Prostate gland (tissue), 2 donors: Measurements from ENCODE around the gene AARS2. TPM values are rescaled to one million over a fixed set of nuclear protein-coding genes. Genes with fewer than 3 reads are reported as not detected.

ENCODE experiments used
- DNase-seq: peaks from one replicate; pipeline ENCODE4 v3.0.0-alpha.2; 2019; ENCODE audit warnings: low spot score
- H3K27ac ChIP-seq, 2 donors: fragments of 200-600 bp; sonication (generic); 2 replicates each; pipeline ENCODE4 v1.5.1; 2017 to 2019
- H3K27me3 ChIP-seq: fragments of 200-600 bp; sonication (generic); replicated peaks from 2 replicates; pipeline ENCODE4 v1.5.1; 2019; ENCODE audit not compliant: insufficient read depth
- H3K36me3 ChIP-seq, 2 donors: fragments of 200-600 bp; sonication (generic); 1 replicate in 1 of 2; 2 replicates in 1 of 2; pipeline versions ENCODE4 v1.5.1 to v1.8.1; 2017 to 2019
- H3K4me1 ChIP-seq: fragments of 200-600 bp; sonication (generic); replicated peaks from 2 replicates; pipeline ENCODE4 v1.5.1; 2019
- H3K4me3 ChIP-seq, 2 donors: fragments of 200-600 bp; sonication (generic); 2 replicates each; pipeline ENCODE4 v1.5.1; 2017 to 2019
- H3K9me3 ChIP-seq: fragments of 200-600 bp; sonication (generic); 2 replicates; pipeline ENCODE4 v1.5.1; 2017
- CTCF ChIP-seq, 4 experiments: fragments of 200-600 bp in 2 of 4; fragments of 450-650 bp in 2 of 4; sonication (generic) in 2 of 4; IDR thresholded peaks; 1 replicate in 3 of 4; 2 replicates in 1 of 4; pipeline ENCODE4 v1.5.1; 2016 to 2019; ENCODE audit warnings: antibody characterized with exemption in 4 of 4, mild to moderate bottlenecking in 2 of 4, moderate library complexity in 2 of 4
- POLR2A ChIP-seq: fragments of 450-650 bp; IDR thresholded peaks from one replicate; pipeline ENCODE4 v1.6.1; 2016; ENCODE audit warnings: antibody characterized with exemption, mild to moderate bottlenecking
- POLR2AphosphoS5 ChIP-seq: sonication (generic); formaldehyde crosslinking; IDR thresholded peaks from one replicate; pipeline ENCODE4 v1.6.1; 2017; ENCODE audit warnings: antibody characterized with exemption
- WGBS: methylation state at CpG from one replicate; pipeline ENCODE4 v1.1.5; 2018; 5-methylcytosine and 5-hydroxymethylcytosine counted together
- intact Hi-C: fragments of 100-400 bp; cut with DNase I; formaldehyde crosslinking; loops from one replicate; pipeline ENCODE4 v1.14.2; 2022
- total RNA-seq, 2 donors: library from RNA; depleted of rRNA; stranded (reverse); fragments of >200 nt; gene quantifications; one replicate each; pipeline ENCODE4 v1.1.0, GENCODE V29; 2016

Gene AARS2
- 10 to 100 TPM; 17.4 to 19.4 TPM for total RNA-seq

GRCh38 chr6:44312901-44313788 lies at the start of gene AARS2:
Gene AARS2 (minus strand): TSS chr6:44313347. CDS start chr6:44313323, 24 bp downstream.
- no peaks in the 10 kb centered on the region for H3K27me3 ChIP-seq
- intact Hi-C loops: no loop called here
- peaks cover 3 to 5% of the 10 kb centered on the region in 2 donors for H3K36me3 ChIP-seq
- H3K4me3 ChIP-seq: peak within 1 kb of the TSS; percentile 63 to 73
- WGBS: 2% methylated on average over 42 of the region's 52 CpGs
- peaks cover 5% of the 10 kb centered on the region for H3K4me1 ChIP-seq
- peak; percentile 69 to 94 (median 86) for TF ChIP-seq CTCF (IDR thresholded peaks at IDR 0.05)
- TF ChIP-seq POLR2A: peak; percentile 49
- TF ChIP-seq POLR2AphosphoS5: peak; percentile 91
- DNase-seq: peak; percentile 66
- H3K27ac ChIP-seq: peak within 1 kb of the TSS; percentile 63 to 65
- H3K9me3 ChIP-seq: no peaks in the 10 kb centered on the region

GRCh38 chr6:44361947-44362346 lies 48.8 kb upstream of the AARS2 start:
- H3K27ac ChIP-seq: no peak overlapping the region
- no peak for DNase-seq
- H3K36me3 ChIP-seq: no peaks in the 10 kb centered on the region
- TF ChIP-seq POLR2AphosphoS5: no peak
- TF ChIP-seq POLR2A: no peak
- no peak for TF ChIP-seq CTCF (IDR thresholded peaks at IDR 0.05)
- intact Hi-C loops: no loop called here
- H3K9me3 ChIP-seq: no peaks in the 10 kb centered on the region
- no peak overlapping the region for H3K4me3 ChIP-seq
- 61% methylated on average over 6 of the region's 6 CpGs for WGBS
- no peaks in the 10 kb centered on the region for H3K4me1 ChIP-seq
- H3K27me3 ChIP-seq: no peaks in the 10 kb centered on the region

GRCh38 chr6:44359973-44360372 lies 46.8 kb upstream of the AARS2 start:
- Histone ChIP-seq H3K9me3 (no peaks in the 10 kb centered on the region), H3K4me3 (no peak overlapping the region), H3K4me1 (no peaks in the 10 kb centered on the region), H3K36me3 (no peaks in the 10 kb centered on the region), H3K27ac (peak overlapping the region in 1 of 2 donors; percentile 27), H3K27me3 (no peaks in the 10 kb centered on the region)
- intact Hi-C loops: no loop called here
- TF ChIP-seq CTCF (IDR thresholded peaks at IDR 0.05): no peak
- no peak for TF ChIP-seq POLR2AphosphoS5
- TF ChIP-seq POLR2A: no peak
- DNase-seq: no peak
- WGBS: 64% methylated on average over 3 of the region's 3 CpGs

- Histone ChIP-seq H3K4me3 (no peak overlapping the region), H3K36me3 (no peaks in the 10 kb centered on the region), H3K4me1 (no peaks in the 10 kb centered on the region), H3K9me3 (no peaks in the 10 kb centered on the region), H3K27ac (no peak overlapping the region), H3K27me3 (no peaks in the 10 kb centered on the region)
- intact Hi-C loops: no loop called here
- WGBS: 58% methylated on average over 1 of the region's 1 CpG
- TF ChIP-seq POLR2AphosphoS5: no peak
- no peak for TF ChIP-seq POLR2A
- no peak for TF ChIP-seq CTCF (IDR thresholded peaks at IDR 0.05)
- DNase-seq: no peak
Measured at GRCh38 chr6:44356487-44356886, 43.3 kb upstream of the AARS2 start.

- Histone ChIP-seq H3K4me3 (no peak overlapping the region), H3K9me3 (no peaks in the 10 kb centered on the region), H3K36me3 (no peaks in the 10 kb centered on the region), H3K27ac (no peak overlapping the region), H3K27me3 (no peaks in the 10 kb centered on the region), H3K4me1 (no peaks in the 10 kb centered on the region)
- DNase-seq: no peak
- TF ChIP-seq POLR2AphosphoS5 (no peak), POLR2A (no peak), CTCF (IDR thresholded peaks at IDR 0.05) (no peak)
- WGBS: 73% methylated on average over 4 of the region's 4 CpGs
- intact Hi-C loops: no loop called here
Measured at GRCh38 chr6:44355640-44356039, 42.5 kb upstream of the AARS2 start.
